Bronchial epithelial cell (primary cell): ENCODE results near the gene AGRN. TPM values are rescaled to one million over a fixed set of nuclear protein-coding genes. Genes with fewer than 3 reads are reported as not detected.

Experiments used
- DNase-seq: peaks from one replicate; pipeline ENCODE4 v3.0.0-alpha.2; 2010; ENCODE audit warnings: low read depth
- FAIRE-seq: peaks from 2 replicates; lab custom pipeline; 2011; peaks lifted over from hg19 to GRCh38; lab: Jason Lieb, UNC
- H3K27me3 ChIP-seq: 2 replicates; pipeline ENCODE4 v1.5.1; 2011; ENCODE audit warnings: low read length; ENCODE audit not compliant: control insufficient read depth, insufficient read depth
- H3K36me3 ChIP-seq: 2 replicates; pipeline ENCODE4 v1.5.1; 2011; ENCODE audit warnings: low read length; ENCODE audit not compliant: control insufficient read depth, insufficient read depth
- H3K4me3 ChIP-seq: 2 replicates; pipeline ENCODE4 v1.5.1; 2011; ENCODE audit warnings: mild to moderate bottlenecking, low read depth, low read length, control low read depth
- total RNA-seq: library from RNA; depleted of rRNA; stranded (reverse); fragments of >200 nt; gene quantifications from 2 replicates; pipeline ENCODE4 v1.2.1, GENCODE V29; 2014
- TF ChIP-seq, protein P1 (sequence below): IDR thresholded peaks from 2 replicates; pipeline ENCODE4 v1.5.1; 2011; ENCODE audit warnings: mild to moderate bottlenecking, moderate library complexity, low read length, control low read depth, inconsistent platforms; ENCODE audit not compliant: insufficient read depth, severe bottlenecking

The AGRN gene
- total RNA-seq, 1 donor from 2014 or later = 117 TPM

DNA sequence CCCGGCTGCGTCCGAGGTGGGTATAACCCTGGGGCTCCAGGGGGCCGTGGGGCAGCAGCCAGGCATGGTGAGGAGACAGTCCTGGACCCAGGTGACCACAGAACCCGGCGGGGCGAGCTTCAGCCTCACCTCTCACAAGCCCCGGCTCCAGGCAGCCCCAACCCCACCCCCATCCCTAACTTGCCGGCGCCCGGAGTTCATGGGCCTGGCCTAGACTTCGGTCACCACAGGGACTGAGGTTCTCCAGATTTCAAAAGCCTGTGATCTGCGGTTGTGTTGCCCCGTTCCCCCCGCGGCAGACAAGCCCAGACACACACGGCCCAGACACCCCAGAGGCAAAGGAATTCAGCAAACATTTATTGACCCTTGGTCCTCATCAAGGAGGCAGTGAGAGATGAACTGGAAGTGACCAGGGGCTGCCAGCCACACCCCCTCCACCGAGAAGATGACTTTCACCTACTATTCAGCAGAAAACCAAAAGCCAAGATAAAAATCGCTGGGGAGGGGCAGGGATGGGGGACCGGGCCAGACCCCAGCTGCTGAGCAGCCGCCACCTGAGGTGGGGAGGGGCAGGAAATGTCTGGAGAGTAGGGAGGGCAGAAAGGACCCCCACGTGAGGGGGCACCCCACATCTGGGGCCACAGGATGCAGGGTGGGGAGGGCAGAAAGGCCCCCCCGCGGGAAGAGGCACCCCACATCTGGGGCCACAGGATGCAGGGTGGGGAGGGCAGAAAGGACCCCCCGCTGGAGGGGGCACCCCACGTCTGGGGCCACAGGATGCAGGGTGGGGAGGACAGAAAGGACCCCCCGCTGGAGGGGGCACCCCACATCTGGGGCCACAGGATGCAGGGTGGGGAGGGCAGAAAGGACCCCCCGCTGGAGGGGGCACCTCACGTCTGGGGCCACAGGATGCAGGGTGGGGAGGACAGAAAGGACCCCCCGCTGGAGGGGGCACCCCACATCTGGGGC, 24.0 kb upstream of the AGRN start:
- Histone ChIP-seq H3K27me3 (no peaks in the 10 kb centered on the region), H3K36me3 (no peaks in the 10 kb centered on the region), H3K4me3 (no peak overlapping the region)
- TF ChIP-seq, protein P1, sequence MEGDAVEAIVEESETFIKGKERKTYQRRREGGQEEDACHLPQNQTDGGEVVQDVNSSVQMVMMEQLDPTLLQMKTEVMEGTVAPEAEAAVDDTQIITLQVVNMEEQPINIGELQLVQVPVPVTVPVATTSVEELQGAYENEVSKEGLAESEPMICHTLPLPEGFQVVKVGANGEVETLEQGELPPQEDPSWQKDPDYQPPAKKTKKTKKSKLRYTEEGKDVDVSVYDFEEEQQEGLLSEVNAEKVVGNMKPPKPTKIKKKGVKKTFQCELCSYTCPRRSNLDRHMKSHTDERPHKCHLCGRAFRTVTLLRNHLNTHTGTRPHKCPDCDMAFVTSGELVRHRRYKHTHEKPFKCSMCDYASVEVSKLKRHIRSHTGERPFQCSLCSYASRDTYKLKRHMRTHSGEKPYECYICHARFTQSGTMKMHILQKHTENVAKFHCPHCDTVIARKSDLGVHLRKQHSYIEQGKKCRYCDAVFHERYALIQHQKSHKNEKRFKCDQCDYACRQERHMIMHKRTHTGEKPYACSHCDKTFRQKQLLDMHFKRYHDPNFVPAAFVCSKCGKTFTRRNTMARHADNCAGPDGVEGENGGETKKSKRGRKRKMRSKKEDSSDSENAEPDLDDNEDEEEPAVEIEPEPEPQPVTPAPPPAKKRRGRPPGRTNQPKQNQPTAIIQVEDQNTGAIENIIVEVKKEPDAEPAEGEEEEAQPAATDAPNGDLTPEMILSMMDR = no peak
- peak; percentile 43 for DNase-seq
- no peak for FAIRE-seq

DNA sequence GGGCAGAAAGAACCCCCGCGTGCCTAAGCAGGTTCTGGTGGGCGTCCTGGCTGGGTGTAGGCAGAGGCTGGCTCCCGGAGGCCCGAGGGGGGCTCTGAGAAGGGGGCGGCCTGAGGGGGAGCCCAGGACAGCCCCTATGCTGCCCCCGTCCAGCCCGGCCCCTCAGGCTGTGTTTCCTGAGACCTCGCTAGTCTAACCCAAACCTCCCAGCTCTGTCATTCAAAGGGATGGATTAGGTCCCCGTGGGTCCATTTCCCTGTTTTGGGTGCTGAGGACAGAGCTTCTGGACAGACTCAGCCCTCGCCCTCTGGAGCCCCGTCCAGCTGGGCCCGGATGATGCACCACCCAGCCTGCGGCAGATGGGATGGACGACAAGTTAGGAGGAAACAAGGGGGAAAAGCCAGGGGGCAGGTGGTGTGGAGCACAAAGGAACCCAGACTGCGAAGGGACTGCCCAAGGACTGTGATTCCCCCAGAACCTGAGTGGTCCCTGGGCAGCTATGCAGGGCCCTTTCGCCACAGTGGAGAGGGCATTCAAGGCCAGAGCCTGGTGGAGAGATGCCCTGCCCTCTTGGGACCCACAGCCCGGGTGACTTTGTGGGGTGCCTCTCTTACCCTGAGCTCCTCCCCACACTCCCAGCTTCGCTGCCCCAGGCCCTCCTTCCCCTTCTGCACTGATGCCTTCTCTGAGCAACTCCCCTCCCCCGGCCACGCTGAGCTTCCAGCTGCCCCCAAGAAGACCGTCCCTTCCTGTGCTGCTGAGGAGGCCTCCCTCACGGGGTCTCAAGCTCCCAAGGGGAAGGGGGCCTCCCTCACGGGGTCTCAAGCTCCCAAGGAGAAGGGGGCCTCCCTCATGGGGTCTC, 22.8 kb upstream of the AGRN start:
- TF ChIP-seq, protein P1 = no peak
- H3K4me3 ChIP-seq = no peak overlapping the region
- DNase-seq (no peak), FAIRE-seq (no peak)
- H3K27me3 ChIP-seq = no peaks in the 10 kb centered on the region
- H3K36me3 ChIP-seq = no peaks in the 10 kb centered on the region

DNA sequence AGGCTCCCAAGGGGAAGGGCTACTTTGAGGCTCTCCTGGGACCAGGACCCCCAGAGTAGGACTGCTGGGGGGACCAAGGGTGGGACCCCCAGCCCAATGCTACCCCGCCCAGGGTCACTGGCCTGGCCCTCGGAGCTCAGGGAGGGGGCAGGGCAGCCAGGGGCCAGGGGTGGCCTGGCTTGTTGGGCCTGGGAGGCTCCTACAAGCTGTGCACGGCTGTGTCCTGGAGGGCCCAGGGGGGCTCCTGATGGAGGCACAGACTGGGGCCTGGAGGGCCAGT, 22.3 kb upstream of the AGRN start:
- DNase-seq (no peak), FAIRE-seq (no peak)
- no peak overlapping the region for H3K4me3 ChIP-seq
- no peaks in the 10 kb centered on the region for H3K27me3 ChIP-seq
- H3K36me3 ChIP-seq = no peaks in the 10 kb centered on the region
- TF ChIP-seq, protein P1 = no peak

DNA sequence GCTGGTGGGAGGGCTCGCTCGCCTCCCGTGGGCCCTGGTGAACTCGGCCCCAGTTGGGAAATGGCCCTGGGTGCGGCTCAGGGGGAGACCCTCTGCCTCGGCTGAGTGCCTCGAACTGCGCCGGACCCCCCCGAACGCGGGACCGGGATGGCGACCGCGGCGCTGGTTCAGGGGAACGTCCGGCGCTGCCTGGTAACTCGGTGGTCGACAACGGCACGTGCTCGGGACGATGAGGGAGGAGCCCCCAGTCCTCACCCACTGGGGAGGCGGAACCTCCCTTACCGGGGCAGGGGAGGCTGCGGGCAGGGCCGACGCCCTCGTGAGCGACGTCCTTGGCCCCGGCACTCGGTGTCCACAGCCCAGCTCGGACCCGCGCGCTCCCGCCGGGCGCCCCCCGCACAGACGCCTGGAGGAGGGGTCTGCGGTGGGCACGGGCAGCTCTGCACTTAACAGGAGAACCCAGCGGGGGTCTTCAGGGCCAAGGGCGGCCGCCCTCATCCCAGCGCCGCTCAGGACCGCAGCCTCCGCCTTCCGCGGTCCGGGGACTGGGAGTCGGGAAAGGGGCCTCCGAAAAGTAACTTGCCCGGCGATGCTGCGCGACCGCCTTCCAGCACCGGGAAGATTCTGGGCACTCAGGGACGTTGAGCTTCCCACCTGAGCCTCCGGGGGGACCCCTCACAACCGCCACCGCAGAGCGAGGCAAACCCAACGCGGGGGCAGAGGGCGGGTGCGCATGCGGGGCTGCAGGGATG, 21.8 kb upstream of the AGRN start:
- no peak for FAIRE-seq
- no peaks in the 10 kb centered on the region for H3K27me3 ChIP-seq
- no peaks in the 10 kb centered on the region for H3K36me3 ChIP-seq
- DNase-seq = no peak
- TF ChIP-seq, protein P1 = no peak
- peak overlapping the region; percentile 72 for H3K4me3 ChIP-seq

DNA sequence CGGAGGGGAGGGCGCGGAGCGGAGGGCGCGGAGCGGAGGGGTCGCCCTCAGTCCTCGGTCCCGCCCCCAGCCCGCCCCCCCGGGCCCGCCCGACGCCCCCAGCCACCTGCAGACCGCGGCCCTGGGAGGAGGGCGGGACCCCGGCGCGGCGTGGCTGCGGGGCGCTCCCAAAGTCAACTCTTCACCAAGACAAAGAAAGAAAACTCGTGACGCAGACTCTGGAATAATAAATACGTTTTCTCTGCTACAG, 21.2 kb upstream of the AGRN start:
- Histone ChIP-seq H3K4me3 (peak overlapping the region; percentile 72), H3K36me3 (no peaks in the 10 kb centered on the region), H3K27me3 (no peaks in the 10 kb centered on the region)
- TF ChIP-seq, protein P1 = no peak
- FAIRE-seq (no peak), DNase-seq (no peak)
